VCaP (cell line): ENCODE data around the gene JARID2.

Source experiments
- H3K27ac ChIP-seq: fragments of 450-650 bp; 2 replicates; pipeline ENCODE4 v1.5.1; 2017
- TF ChIP-seq, protein P1 (sequence below): fragments of 450-650 bp; conservative IDR thresholded peaks from 2 replicates; pipeline ENCODE4 v1.5.1; 2017; ENCODE audit warnings: mild to moderate bottlenecking, moderate library complexity

JARID2 gene

DNA sequence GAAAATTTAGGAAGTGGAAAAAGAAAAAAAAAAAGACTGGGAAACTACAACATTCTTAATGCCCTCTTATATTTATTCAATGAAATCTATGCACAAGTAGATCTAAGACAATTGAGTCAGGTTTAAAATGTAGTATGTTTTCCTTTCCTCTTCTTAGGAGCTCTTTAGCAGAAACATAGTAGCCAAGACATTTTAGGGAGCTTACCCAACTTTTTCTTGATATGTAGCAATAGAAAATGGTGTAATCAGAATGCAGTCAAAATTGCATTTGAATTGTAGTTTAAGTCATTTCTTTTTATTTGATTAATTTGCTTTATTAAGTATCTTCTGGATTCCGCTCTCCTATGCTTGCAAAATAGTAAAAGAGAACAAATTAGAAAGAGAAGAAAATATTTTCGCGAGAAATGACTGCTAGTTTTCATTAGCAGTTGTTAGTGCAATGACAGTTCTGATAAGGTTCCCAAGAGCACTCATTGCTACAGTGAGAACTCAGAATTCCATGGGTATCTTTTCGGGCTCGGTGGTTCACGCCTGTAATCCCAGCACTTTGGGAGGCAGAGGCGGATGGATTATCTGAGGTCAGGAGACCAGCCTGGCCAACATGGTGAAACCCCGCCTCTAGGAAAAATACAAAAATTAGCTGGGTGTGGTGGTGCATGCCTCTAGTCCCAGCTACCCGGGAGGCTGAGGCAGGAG, 52.2 kb downstream of the JARID2 start:
- no peak overlapping the region for H3K27ac ChIP-seq
- TF ChIP-seq, protein P1, sequence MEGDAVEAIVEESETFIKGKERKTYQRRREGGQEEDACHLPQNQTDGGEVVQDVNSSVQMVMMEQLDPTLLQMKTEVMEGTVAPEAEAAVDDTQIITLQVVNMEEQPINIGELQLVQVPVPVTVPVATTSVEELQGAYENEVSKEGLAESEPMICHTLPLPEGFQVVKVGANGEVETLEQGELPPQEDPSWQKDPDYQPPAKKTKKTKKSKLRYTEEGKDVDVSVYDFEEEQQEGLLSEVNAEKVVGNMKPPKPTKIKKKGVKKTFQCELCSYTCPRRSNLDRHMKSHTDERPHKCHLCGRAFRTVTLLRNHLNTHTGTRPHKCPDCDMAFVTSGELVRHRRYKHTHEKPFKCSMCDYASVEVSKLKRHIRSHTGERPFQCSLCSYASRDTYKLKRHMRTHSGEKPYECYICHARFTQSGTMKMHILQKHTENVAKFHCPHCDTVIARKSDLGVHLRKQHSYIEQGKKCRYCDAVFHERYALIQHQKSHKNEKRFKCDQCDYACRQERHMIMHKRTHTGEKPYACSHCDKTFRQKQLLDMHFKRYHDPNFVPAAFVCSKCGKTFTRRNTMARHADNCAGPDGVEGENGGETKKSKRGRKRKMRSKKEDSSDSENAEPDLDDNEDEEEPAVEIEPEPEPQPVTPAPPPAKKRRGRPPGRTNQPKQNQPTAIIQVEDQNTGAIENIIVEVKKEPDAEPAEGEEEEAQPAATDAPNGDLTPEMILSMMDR = no peak

DNA sequence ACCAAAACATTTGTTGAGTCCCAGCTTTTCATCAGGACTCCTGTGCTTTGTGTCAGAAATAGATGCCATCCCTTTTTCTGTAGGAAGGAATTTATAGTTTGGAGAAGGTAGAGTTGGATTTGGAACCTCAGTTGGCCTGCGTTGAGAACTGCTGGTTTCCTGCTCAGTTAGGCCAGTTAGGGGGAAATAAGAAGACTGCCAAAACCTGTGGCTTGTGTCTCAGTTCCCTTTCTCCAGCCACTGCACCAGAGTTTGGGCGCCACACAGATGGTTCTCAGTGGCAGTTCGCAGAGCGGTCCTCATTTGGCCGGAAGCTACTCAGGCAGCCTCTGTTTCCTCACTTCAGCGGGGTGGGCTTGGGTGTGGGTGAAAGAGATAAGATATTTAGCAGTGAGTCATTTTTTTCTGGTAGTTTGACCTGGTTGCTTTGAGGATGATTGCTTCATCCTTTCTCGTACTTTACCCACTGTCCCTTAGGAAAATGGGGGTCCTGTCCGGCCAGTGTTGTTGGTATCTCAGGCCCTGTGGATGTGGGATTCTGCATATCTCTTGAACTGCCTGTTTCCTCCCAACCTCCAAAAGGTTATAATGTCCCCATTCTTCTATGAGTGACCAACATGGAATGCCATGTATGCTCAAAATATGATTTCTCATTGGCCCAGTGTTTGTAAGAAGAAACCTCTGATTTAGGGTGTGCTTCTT, 53.7 kb downstream of the JARID2 start:
- no peak overlapping the region for H3K27ac ChIP-seq
- TF ChIP-seq, protein P1 = no peak

DNA sequence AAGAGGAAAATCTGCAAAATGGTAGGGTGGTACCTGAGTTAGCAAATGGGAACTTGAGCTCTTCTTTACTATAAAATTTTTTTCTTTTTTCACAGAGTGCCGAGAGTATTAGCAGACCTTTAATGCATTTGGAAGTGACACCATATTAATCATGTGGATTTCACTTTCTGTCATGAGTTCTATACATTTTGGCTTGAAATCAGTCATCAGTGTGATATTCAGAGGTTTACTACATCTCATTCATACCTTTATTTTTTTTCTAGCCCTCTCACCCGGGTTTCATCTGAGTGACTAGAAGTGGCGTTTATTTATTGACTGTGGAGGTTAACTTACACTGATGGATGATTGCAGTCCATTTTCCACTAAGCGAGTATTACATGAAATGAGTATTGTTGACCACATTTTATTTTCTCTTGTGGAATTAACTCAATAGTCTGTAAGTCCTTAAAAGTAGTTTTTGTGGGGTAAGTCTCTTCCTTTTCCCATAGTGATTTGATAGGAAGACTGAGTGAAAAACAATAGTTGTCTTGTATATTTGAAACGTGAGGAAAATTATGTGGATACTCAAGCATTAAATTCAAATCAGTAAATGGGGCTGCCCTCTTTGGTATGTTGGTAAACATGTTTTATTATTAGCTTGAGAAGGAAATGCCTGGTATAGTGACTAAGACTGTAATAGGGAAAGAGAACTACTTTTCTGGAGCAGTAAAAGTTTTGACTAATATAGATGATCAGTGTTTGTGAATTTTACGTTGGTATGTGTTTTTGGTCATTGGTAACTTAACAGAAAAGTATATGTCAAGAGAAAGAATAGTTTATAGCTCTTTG, 55.5 kb downstream of the JARID2 start:
- H3K27ac ChIP-seq = no peak overlapping the region

DNA sequence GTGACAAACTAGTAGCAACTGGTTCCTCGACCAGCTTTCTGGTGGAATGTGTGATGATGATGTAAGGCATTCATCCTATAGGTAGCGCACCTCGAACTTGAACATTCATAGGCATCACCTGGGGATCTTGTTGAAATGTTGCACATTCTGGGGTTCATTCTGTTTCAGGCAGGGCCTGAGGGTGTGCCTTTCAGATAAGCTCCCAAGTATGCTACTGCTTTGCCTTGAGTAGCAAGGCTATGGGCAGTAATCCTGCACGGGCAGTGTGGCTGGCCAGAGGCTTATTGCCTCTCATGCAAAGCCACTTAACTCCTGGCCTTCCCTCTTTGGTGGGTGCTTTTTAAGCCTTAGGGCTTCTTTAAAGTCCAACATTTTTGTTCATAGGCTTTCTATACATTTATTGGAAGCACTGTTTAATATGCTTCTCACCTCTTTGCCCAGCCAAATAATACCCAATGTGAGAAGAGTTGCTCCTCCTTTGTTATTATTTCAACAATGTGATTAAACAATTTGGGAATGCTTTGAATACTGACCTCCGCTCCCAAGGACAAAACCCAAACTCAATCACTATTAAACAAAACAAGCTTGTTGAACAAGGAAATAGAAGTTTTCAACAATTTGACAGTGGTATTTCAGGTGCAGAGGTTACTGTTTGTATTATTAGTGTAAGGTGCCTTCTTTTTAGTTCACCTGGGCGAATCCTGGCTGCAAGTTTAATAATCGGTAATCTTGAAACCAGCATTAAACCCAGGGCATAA, 57.5 kb downstream of the JARID2 start:
- no peak overlapping the region for H3K27ac ChIP-seq

More for the DNA sequence above, 55.5 kb downstream of the JARID2 start:
- TF ChIP-seq, protein P1 = no peak

DNA sequence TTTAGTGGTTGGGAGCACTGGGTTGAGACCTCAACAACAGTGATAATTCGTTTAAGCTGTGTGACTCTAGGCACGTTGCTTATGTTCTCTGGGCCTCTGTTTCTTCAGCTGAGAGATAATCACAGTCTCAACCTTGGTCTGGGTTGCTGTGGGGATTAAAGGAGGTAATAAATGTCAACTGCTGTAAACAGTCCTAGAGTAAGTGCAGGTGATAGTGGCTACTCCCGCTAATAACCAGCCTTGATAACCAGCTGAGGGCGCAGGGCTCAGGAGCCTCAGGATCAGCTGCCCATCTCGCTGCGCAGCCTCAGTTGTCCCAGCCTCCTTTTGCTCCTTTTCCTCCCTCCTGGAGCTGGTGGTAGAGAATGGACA, 58.0 kb downstream of the JARID2 start:
- TF ChIP-seq, protein P1 = no peak
- no peak overlapping the region for H3K27ac ChIP-seq

More for the DNA sequence above, 57.5 kb downstream of the JARID2 start:
- TF ChIP-seq, protein P1 = no peak

DNA sequence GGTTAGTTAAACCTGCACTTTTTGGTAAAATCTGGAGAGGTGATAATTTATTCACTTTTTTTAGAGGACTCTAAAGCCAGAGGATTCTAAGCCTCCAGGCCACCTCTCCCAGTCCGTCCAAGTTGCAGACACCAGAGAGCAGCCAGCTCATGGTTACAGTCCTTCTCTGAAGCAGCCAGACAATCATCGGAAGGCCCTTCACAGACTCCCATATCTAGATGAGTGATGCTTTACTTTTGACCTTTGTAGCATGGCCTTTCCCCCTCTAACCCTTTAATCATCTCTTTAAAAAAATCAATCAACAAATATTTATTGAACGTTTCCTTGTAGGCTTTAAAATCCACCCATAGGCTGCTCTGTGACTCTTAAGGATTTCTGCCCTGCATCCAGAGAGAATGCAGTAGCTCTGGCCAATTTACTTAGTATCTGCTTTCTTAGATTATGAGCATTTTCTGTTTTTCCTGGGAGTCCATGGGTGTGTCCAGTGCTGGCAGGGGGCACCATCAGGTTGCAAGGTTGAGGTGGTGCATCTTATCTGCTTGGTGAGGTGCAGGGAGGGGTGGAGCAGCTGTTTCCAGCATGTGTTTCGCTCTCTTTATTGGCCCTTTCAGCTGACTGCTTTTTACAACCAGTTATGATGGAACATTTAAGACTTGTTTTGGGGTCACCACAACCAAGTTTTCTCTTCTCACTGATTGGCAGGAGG, 58.6 kb downstream of the JARID2 start:
- TF ChIP-seq, protein P1 = no peak
- H3K27ac ChIP-seq = no peak overlapping the region
